MM.1S (cell line): ENCODE measurements around the gene AVL9.
"Not testable (repeated sequence)": the region's sequence is repeated elsewhere in the genome, so short reads cannot be mapped to it uniquely, and the experiment has no call there.

Source experiments
- DNase-seq: peaks from one replicate; pipeline ENCODE4 v3.0.0-alpha.2; 2015
- H2AFZ ChIP-seq: fragments of 300-600 bp; sonication (generic); 2 replicates; pipeline ENCODE4 v1.6.0; 2016; ENCODE audit warnings: antibody characterized with exemption, low read length
- H3F3A ChIP-seq: fragments of 300-600 bp; sonication (generic); 2 replicates; pipeline ENCODE4 v1.6.1; 2016; ENCODE audit warnings: mild to moderate bottlenecking, antibody characterized with exemption, low read length, moderate library complexity, mixed read lengths; ENCODE audit not compliant: insufficient read depth
- H3K27ac ChIP-seq: fragments of 300-600 bp; sonication (generic); 2 replicates; pipeline ENCODE4 v1.5.1; 2016; ENCODE audit warnings: mild to moderate bottlenecking, low read length
- H3K27me3 ChIP-seq: fragments of 300-600 bp; sonication (generic); replicated peaks from 2 replicates; pipeline ENCODE4 v1.6.0; 2016; ENCODE audit warnings: low read length; ENCODE audit not compliant: insufficient read depth
- H3K36me3 ChIP-seq: fragments of 300-600 bp; sonication (generic); replicated peaks from 2 replicates; pipeline ENCODE4 v1.6.1; 2016; ENCODE audit warnings: mild to moderate bottlenecking, low read length, mixed read lengths; ENCODE audit not compliant: insufficient read depth
- H3K4me1 ChIP-seq: fragments of 300-600 bp; sonication (generic); 2 replicates; pipeline ENCODE4 v1.6.1; 2016; ENCODE audit warnings: low read length, mixed read lengths
- H3K4me2 ChIP-seq: fragments of 300-600 bp; sonication (generic); 2 replicates; pipeline ENCODE4 v1.6.0; 2016; ENCODE audit warnings: low read depth, low read length
- H3K4me3 ChIP-seq: fragments of 300-600 bp; sonication (generic); 2 replicates; pipeline ENCODE4 v1.5.1; 2016; ENCODE audit warnings: low read length, mixed read lengths
- H3K79me2 ChIP-seq: fragments of 300-600 bp; sonication (generic); 2 replicates; pipeline ENCODE4 v1.6.1; 2016; ENCODE audit warnings: mixed run types, low read length, mixed read lengths
- H3K9ac ChIP-seq: fragments of 300-600 bp; sonication (generic); 2 replicates; pipeline ENCODE4 v1.6.1; 2016; ENCODE audit warnings: low read length, mixed read lengths
- H3K9me2 ChIP-seq: fragments of 300-600 bp; sonication (generic); replicated peaks from 2 replicates; pipeline ENCODE4 v1.6.1; 2016; ENCODE audit warnings: mild to moderate bottlenecking, low read length, mixed read lengths; ENCODE audit not compliant: insufficient read depth
- H3K9me3 ChIP-seq: fragments of 300-600 bp; sonication (generic); replicated peaks from 2 replicates; pipeline ENCODE4 v1.6.1; 2016; ENCODE audit warnings: mild to moderate bottlenecking, low read length, mixed read lengths; ENCODE audit not compliant: insufficient read depth
- H4K20me1 ChIP-seq: fragments of 300-600 bp; sonication (generic); 2 replicates; pipeline ENCODE4 v1.6.1; 2016; ENCODE audit warnings: mild to moderate bottlenecking, low read length, moderate library complexity, mixed read lengths; ENCODE audit not compliant: insufficient read depth
- EZH2 ChIP-seq: fragments of 300-600 bp; sonication (generic); optimal IDR thresholded peaks from 2 replicates; pipeline ENCODE3; 2017; ENCODE audit warnings: low read depth, mild to moderate bottlenecking, antibody characterized with exemption, low read length, mixed read lengths
- EZH2phosphoT487 ChIP-seq: fragments of 300-600 bp; sonication (generic); IDR thresholded peaks from 2 replicates; pipeline ENCODE4 v1.6.1; 2018; ENCODE audit warnings: antibody characterized with exemption, low read length
- TF ChIP-seq, protein P1 (sequence below): fragments of 300-600 bp; sonication (generic); IDR thresholded peaks from 2 replicates; pipeline ENCODE4 v1.5.1; 2016; ENCODE audit warnings: antibody characterized with exemption, low read length, mixed read lengths

The AVL9 gene

DNA sequence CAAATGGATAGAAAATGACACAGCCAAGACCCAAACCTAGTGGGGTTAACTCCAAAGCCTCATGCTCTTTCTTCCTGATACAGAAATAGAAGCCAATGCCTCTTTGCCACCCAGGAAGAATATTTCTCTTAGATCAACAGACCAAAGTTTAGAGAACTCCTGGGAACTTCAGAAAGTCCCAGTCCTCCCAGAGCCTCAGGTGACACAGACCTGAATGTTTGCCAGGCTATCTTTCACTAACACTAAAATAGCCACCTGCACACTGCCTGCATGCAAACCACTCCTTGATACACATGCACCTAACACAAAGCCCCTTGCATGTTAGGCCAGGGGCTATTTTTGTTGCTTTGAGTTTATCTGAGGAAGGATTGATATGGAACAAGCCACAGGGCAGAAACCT lies 32.8 kb upstream of the AVL9 start:
- TF ChIP-seq EZH2, result no peak
- TF ChIP-seq EZH2phosphoT487, result no peak
- TF ChIP-seq, protein P1, sequence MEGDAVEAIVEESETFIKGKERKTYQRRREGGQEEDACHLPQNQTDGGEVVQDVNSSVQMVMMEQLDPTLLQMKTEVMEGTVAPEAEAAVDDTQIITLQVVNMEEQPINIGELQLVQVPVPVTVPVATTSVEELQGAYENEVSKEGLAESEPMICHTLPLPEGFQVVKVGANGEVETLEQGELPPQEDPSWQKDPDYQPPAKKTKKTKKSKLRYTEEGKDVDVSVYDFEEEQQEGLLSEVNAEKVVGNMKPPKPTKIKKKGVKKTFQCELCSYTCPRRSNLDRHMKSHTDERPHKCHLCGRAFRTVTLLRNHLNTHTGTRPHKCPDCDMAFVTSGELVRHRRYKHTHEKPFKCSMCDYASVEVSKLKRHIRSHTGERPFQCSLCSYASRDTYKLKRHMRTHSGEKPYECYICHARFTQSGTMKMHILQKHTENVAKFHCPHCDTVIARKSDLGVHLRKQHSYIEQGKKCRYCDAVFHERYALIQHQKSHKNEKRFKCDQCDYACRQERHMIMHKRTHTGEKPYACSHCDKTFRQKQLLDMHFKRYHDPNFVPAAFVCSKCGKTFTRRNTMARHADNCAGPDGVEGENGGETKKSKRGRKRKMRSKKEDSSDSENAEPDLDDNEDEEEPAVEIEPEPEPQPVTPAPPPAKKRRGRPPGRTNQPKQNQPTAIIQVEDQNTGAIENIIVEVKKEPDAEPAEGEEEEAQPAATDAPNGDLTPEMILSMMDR, result no peak

DNA sequence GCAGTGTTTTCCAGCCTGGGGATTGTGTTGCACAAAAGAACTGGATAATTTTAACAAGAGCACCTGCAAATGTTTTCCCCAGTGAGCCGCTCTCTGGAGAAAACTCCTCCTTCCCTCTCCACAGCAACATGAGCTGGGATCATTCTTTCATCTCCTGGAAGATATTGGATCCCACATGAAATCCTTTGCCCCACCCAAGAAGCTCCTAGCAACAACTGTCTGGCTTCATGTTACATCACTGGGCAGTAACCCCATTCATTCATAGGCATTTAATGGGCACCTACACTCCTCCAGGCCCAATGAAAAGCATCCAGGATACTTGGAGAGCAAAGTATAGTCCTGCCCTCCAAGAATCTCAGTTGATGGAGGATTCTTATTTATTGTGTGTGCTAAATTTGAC lies 32.3 kb upstream of the AVL9 start:
- Histone ChIP-seq H3K79me2 (no peaks in the 10 kb centered on the region), H3K9me2 (no peaks in the 10 kb centered on the region), H3K36me3 (no peaks in the 10 kb centered on the region), H3K27ac (no peak overlapping the region), H2AFZ (no peak overlapping the region), H3F3A (no peaks in the 10 kb centered on the region), H3K9ac (no peak overlapping the region), H3K4me1 (no peaks in the 10 kb centered on the region), H4K20me1 (no peaks in the 10 kb centered on the region), H3K27me3 (no peaks in the 10 kb centered on the region), H3K9me3 (no peaks in the 10 kb centered on the region), H3K4me3 (no peak overlapping the region), H3K4me2 (no peak overlapping the region)
- no peak for DNase-seq
- TF ChIP-seq, protein P1, result no peak
- TF ChIP-seq EZH2 (no peak), EZH2phosphoT487 (no peak)

More for the DNA sequence above, 32.8 kb upstream of the AVL9 start:
- H3K4me3 ChIP-seq, result no peak overlapping the region
- H2AFZ ChIP-seq, result no peak overlapping the region
- no peaks in the 10 kb centered on the region for H3K9me3 ChIP-seq
- no peaks in the 10 kb centered on the region for H3K4me1 ChIP-seq
- H3K27me3 ChIP-seq, result no peaks in the 10 kb centered on the region
- no peak overlapping the region for H3K9ac ChIP-seq
- H3F3A ChIP-seq, result no peaks in the 10 kb centered on the region
- no peaks in the 10 kb centered on the region for H3K79me2 ChIP-seq
- no peaks in the 10 kb centered on the region for H3K36me3 ChIP-seq
- H3K9me2 ChIP-seq, result no peaks in the 10 kb centered on the region
- H4K20me1 ChIP-seq, result no peaks in the 10 kb centered on the region
- no peak for DNase-seq
- H3K27ac ChIP-seq, result no peak overlapping the region
- no peak overlapping the region for H3K4me2 ChIP-seq

DNA sequence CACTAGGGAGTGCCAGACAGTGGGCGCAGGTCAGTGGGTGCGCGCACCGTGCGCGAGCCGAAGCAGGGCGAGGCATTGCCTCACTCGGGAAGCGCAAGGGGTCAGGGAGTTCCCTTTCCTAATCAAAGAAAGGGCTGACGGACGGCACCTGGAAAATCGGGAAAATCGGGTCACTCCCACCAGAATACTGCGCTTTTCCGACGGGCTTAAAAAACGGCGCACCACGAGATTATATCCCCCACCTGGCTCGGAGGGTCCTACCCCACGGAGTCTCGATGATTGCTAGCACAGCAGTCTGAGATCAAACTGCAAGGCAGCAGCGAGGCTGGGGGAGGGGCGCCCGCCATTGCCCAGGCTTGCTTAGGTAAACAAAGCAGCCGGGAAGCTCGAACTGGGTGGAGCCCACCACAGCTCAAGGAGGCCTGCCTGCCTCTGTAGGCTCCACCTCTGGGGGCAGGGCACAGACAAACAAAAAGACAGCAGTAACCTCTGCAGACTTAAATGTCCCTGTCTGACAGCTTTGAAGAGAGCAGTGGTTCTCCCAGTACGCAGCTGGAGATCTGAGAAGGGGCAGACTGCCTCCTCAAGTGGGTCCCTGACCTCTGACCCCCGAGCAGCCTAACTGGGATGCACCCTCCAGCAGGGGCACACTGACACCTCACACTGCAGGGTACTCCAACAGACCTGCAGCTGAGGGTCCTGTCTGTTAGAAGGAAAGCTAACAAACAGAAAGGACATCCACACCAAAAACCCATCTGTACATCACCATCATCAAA lies 30.5 kb upstream of the AVL9 start:
- not testable (repeated sequence) for H2AFZ ChIP-seq, H3K4me3 ChIP-seq, H3K9ac ChIP-seq, H3K79me2 ChIP-seq, H4K20me1 ChIP-seq, H3K4me2 ChIP-seq, H3K4me1 ChIP-seq, H3K27me3 ChIP-seq, H3K36me3 ChIP-seq, H3K27ac ChIP-seq, DNase-seq, H3K9me3 ChIP-seq, H3K9me2 ChIP-seq, H3F3A ChIP-seq

DNA sequence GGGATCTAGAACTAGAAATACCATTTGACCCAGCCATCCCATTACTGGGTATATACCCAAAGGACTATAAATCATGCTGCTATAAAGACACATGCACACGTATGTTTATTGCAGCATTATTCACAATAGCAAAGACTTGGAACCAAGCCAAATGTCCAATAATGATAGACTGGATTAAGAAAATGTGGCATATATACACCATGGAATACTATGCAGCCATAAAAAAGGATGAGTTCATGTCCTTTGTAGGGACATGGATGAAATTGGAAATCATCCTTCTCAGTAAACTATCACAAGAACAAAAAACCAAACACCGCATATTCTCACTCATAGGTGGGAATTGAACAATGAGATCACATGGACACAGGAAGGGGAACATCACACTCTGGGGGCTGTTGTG lies 25.3 kb upstream of the AVL9 start:
- not testable (repeated sequence) for DNase-seq, H3K4me2 ChIP-seq, H3K9me3 ChIP-seq, H3K9ac ChIP-seq, H4K20me1 ChIP-seq, H3K36me3 ChIP-seq, H3F3A ChIP-seq, H3K27me3 ChIP-seq, H3K27ac ChIP-seq, H2AFZ ChIP-seq, H3K9me2 ChIP-seq, H3K4me1 ChIP-seq, H3K4me3 ChIP-seq, H3K79me2 ChIP-seq
